ENCODE data around the gene C6orf15.
A peak's percentile ranks its signal among the peaks of the same experiment; 100 is the strongest.

The C6orf15 gene

GRCh38 chr6:31112478-31112877 is at the start of gene C6orf15:
Gene C6orf15 (minus strand): TSS chr6:31112575. CDS start chr6:31112555, 20 bp downstream.
- no peak for DNase-seq

- DNase-seq: no peak
Observed at GRCh38 chr6:31161216-31162126, 49.1 kb upstream of the C6orf15 start.

- peak; percentile 32 for DNase-seq
Observed at GRCh38 chr6:31158863-31159855, 46.8 kb upstream of the C6orf15 start.

- peak; percentile 100 for DNase-seq
Observed at GRCh38 chr6:31158140-31158862, 45.9 kb upstream of the C6orf15 start, which contains the start of gene TCF19. Gene TCF19 (plus strand): TSS chr6:31158589. CDS start chr6:31159470, 881 bp downstream.

- DNase-seq: no peak
Observed at GRCh38 chr6:31157513-31158139, 45.3 kb upstream of the C6orf15 start, which contains the start of gene CCHCR1. Gene CCHCR1 (minus strand): TSS chr6:31157802. CDS start chr6:31157600, 202 bp downstream.

- no peak for DNase-seq
Observed at GRCh38 chr6:31156641-31157040, 44.3 kb upstream of the C6orf15 start.

GRCh38 chr6:31154436-31154835 is 42.1 kb upstream of the C6orf15 start:
- no peak for DNase-seq

- DNase-seq: no peak
Observed at GRCh38 chr6:31152781-31153180, 40.4 kb upstream of the C6orf15 start.

- DNase-seq: no peak
Observed at GRCh38 chr6:31149827-31150447, 37.6 kb upstream of the C6orf15 start.

- DNase-seq: no peak
Observed at GRCh38 chr6:31145386-31145785, 33.0 kb upstream of the C6orf15 start.

GRCh38 chr6:31144970-31145340 is 32.6 kb upstream of the C6orf15 start:
- no peak for DNase-seq

- DNase-seq: no peak
Observed at GRCh38 chr6:31144296-31144969, 32.1 kb upstream of the C6orf15 start.

- DNase-seq: no peak
Observed at GRCh38 chr6:31143148-31143547, 30.8 kb upstream of the C6orf15 start.

GRCh38 chr6:31142361-31142761 is 30.0 kb upstream of the C6orf15 start:
- no peak for DNase-seq

- no peak for DNase-seq
Observed at GRCh38 chr6:31140643-31141042, 28.3 kb upstream of the C6orf15 start.

GRCh38 chr6:31139599-31139998 is 27.2 kb upstream of the C6orf15 start:
- no peak for DNase-seq

- no peak for DNase-seq
Observed at GRCh38 chr6:31138982-31139381, 26.6 kb upstream of the C6orf15 start, which contains the start of gene PSORS1C2. Gene PSORS1C2 (minus strand): TSS chr6:31139066. CDS start chr6:31139026, 40 bp downstream.

GRCh38 chr6:31135710-31136109 is 23.3 kb upstream of the C6orf15 start:
- no peak for DNase-seq

GRCh38 chr6:31132806-31133205 is 20.4 kb upstream of the C6orf15 start:
- no peak for DNase-seq

- no peak for DNase-seq
Observed at GRCh38 chr6:31131595-31131994, 19.2 kb upstream of the C6orf15 start.

- DNase-seq: no peak
Observed at GRCh38 chr6:31130751-31131150, 18.4 kb upstream of the C6orf15 start.
